Right lobe of liver (tissue), 6 donors: ENCODE measurements around the gene ST6GALNAC1. TPM values are rescaled to one million over a fixed set of nuclear protein-coding genes. Genes with fewer than 3 reads are reported as not detected.

ENCODE experiments used
- ATAC-seq, 4 donors: fragments of 200-7000 bp; cut with Tn5 transposase; one replicate each; pipeline ENCODE4 v1.9.1; 2020; ENCODE audit warnings: mild to moderate bottlenecking in 4 of 4, moderate library complexity in 4 of 4
- DNase-seq, 3 donors: peaks; one replicate each; pipeline ENCODE4 v3.0.0-alpha.2; 2020
- H3K27ac ChIP-seq, 3 donors: fragments of 200-600 bp; one replicate each; pipeline ENCODE4 v1.8.0; 2022
- H3K27me3 ChIP-seq, 2 donors: fragments of 200-600 bp; one replicate each; pipeline ENCODE4 v1.8.0; 2022
- H3K36me3 ChIP-seq, 4 donors: fragments of 200-600 bp; sonication (generic) in 1 of 4; one replicate each; pipeline versions ENCODE4 v1.5.1 to v1.8.0; 2017 to 2022; ENCODE audit warnings: control low read depth in 1 of 4
- H3K4me1 ChIP-seq, 4 donors: fragments of 200-600 bp; sonication (generic) in 1 of 4; one replicate each; pipeline versions ENCODE4 v1.5.1 to v1.8.0; 2017 to 2022; ENCODE audit warnings: control low read depth in 1 of 4
- H3K4me3 ChIP-seq, 3 donors: fragments of 200-600 bp; one replicate each; pipeline ENCODE4 v1.8.0; 2022
- H3K9me3 ChIP-seq, 4 donors: fragments of 200-600 bp; sonication (generic) in 1 of 4; one replicate each; pipeline versions ENCODE4 v1.5.1 to v1.8.0; 2017 to 2022; ENCODE audit warnings: control low read depth in 1 of 4
- POLR2A ChIP-seq: fragments of 450-650 bp; IDR thresholded peaks from one replicate; pipeline ENCODE4 v1.6.1; 2017; ENCODE audit warnings: antibody characterized with exemption, mild to moderate bottlenecking
- WGBS: methylation state at CpG from one replicate; pipeline ENCODE4 v1.1.6; 2018; ENCODE audit warnings: low coverage, low lambda C conversion rate; ENCODE audit not compliant: insufficient coverage; ENCODE audit errors: missing lambda C conversion rate; 5-methylcytosine and 5-hydroxymethylcytosine counted together
- intact Hi-C, 2 donors: fragments of 100-400 bp; cut with DNase I; formaldehyde crosslinking; loops; one replicate each; pipeline versions ENCODE4 v1.11.2 to v1.14.1; 2022
- total RNA-seq, 6 experiments: library from RNA; depleted of rRNA in 2 of 6; stranded (reverse); fragments of >200 nt in 2 of 6; fragmentation: NEBNext Ultra II Directional in 3 of 6; extraction: Animal tissue kit (Norgen Biotek cat#: 25700) in 3 of 6; gene quantifications; one replicate each; pipeline versions ENCODE4 v1.1.0 to v1.2.4, GENCODE V29; 2016 to 2023
- TF ChIP-seq, protein P1 (sequence below), 4 donors: fragments of 200-600 bp in 3 of 4; fragments of 450-650 bp in 1 of 4; IDR thresholded peaks; one replicate each; pipeline versions ENCODE4 v1.5.1 to v1.8.0; 2016 to 2022; ENCODE audit warnings: antibody characterized with exemption in 4 of 4, mild to moderate bottlenecking in 2 of 4
- donor health status: DM: no; HTN: yes; CAD: no.
- donor health status: DM: no; HTN: no; CAD: no.
- donor health status: DM: no; HTN: no; CAD: no.
- donor health status: DM: no; HTN: yes; CAD: no.
- donor health status: DM: no; HTN: yes; CAD: no.

The ST6GALNAC1 gene
- total RNA-seq, 6 experiments from 2014 or later, result 0.42 to 1.4 (median 0.62) TPM; not detected in 3

GRCh38 chr17:76594690-76595089 lies 48.9 kb downstream of the ST6GALNAC1 start:
- Histone ChIP-seq H3K27ac (no peak overlapping the region), H3K36me3 (no peaks in the 10 kb centered on the region), H3K4me1 (peaks cover 0 to 15% (median 6%) of the 10 kb centered on the region in 4 donors), H3K27me3 (no peaks in the 10 kb centered on the region), H3K4me3 (no peak overlapping the region), H3K9me3 (no peaks in the 10 kb centered on the region)
- TF ChIP-seq, protein P1, sequence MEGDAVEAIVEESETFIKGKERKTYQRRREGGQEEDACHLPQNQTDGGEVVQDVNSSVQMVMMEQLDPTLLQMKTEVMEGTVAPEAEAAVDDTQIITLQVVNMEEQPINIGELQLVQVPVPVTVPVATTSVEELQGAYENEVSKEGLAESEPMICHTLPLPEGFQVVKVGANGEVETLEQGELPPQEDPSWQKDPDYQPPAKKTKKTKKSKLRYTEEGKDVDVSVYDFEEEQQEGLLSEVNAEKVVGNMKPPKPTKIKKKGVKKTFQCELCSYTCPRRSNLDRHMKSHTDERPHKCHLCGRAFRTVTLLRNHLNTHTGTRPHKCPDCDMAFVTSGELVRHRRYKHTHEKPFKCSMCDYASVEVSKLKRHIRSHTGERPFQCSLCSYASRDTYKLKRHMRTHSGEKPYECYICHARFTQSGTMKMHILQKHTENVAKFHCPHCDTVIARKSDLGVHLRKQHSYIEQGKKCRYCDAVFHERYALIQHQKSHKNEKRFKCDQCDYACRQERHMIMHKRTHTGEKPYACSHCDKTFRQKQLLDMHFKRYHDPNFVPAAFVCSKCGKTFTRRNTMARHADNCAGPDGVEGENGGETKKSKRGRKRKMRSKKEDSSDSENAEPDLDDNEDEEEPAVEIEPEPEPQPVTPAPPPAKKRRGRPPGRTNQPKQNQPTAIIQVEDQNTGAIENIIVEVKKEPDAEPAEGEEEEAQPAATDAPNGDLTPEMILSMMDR (IDR thresholded peaks at IDR 0.05), result no peak
- no peak for TF ChIP-seq POLR2A
- intact Hi-C loops, result no loop called here
- ATAC-seq (no peak), DNase-seq (no peak)
- WGBS, result 69% methylated on average over 2 of the region's 3 CpGs

- 78% methylated on average over 2 of the region's 4 CpGs for WGBS
- ATAC-seq (no peak), DNase-seq (no peak)
- intact Hi-C loops, result no loop called here
- peaks cover 0 to 15% (median 6%) of the 10 kb centered on the region in 4 donors for H3K4me1 ChIP-seq
- no peaks in the 10 kb centered on the region for H3K9me3 ChIP-seq
- TF ChIP-seq, protein P1 (IDR thresholded peaks at IDR 0.05), result no peak
- no peak for TF ChIP-seq POLR2A
- H3K36me3 ChIP-seq, result no peaks in the 10 kb centered on the region
- H3K4me3 ChIP-seq, result no peak overlapping the region
- H3K27ac ChIP-seq, result no peak overlapping the region
- no peaks in the 10 kb centered on the region for H3K27me3 ChIP-seq
Measured at GRCh38 chr17:76593959-76594358, 49.6 kb downstream of the ST6GALNAC1 start.

DNA sequence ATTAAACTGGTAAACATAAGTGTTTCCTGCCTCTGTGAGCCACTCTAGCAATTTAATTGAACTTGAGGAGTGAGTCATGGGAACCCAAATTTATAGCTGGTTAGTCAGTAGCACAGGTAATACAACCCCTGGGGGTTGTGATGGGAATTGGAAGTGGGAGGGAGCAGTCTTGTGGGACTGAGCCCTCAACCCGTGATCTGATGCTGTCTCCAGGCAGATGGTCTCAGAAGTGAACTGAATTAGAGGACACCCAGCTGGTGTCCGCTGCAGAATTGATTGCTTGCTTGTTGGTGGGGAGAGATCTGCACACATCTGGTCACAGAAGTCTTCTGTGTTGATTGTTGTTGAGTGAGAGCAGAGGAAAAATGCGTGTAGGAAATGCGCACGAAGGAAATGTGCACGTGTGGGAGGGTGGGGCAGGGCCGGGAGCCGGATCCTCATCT lies 50.2 kb downstream of the ST6GALNAC1 start:
- Histone ChIP-seq H3K4me3 (no peak overlapping the region), H3K9me3 (no peaks in the 10 kb centered on the region), H3K36me3 (no peaks in the 10 kb centered on the region), H3K27ac (no peak overlapping the region), H3K4me1 (peaks cover 0 to 17% (median 8%) of the 10 kb centered on the region in 4 donors), H3K27me3 (no peaks in the 10 kb centered on the region)
- intact Hi-C loops, result no loop called here
- DNase-seq (no peak), ATAC-seq (no peak)
- TF ChIP-seq POLR2A, result no peak
- TF ChIP-seq, protein P1 (IDR thresholded peaks at IDR 0.05), result no peak
- 90% methylated on average over 7 of the region's 8 CpGs for WGBS

DNA sequence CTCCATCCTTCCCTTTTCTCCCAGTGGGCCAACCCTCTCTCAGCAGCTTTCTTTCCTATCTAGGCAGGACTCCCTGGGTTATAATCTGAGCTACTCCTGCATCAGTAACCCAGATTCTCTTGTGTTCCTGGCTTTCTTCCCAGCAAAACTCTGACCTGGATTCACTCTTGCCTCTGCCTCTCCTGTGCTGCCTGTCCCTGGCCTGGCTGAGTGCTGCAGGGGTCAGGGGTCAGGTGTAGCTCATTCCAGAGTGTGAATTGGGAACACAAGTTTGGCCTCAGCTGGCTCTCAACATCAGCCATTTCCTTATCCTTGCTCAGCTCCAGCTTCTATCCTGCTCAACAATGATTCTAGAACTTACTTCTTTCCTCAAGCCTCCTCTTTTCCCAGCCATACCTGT lies 55.4 kb downstream of the ST6GALNAC1 start:
- no peak overlapping the region for H3K27ac ChIP-seq
- H3K27me3 ChIP-seq, result no peaks in the 10 kb centered on the region
- TF ChIP-seq, protein P1 (IDR thresholded peaks at IDR 0.05), result no peak
- no peak for TF ChIP-seq POLR2A
- peak; percentile 75 to 79 (median 76) for ATAC-seq
- peaks cover 0 to 19% (median 4%) of the 10 kb centered on the region in 4 donors for H3K4me1 ChIP-seq
- H3K36me3 ChIP-seq, result no peaks in the 10 kb centered on the region
- no peak overlapping the region for H3K4me3 ChIP-seq
- intact Hi-C loops, result no loop called here
- H3K9me3 ChIP-seq, result no peaks in the 10 kb centered on the region
- peak; percentile 66 to 92 (median 85) for DNase-seq
